GM18873 (cell line): ENCODE measurements around the gene CTSW.

Source experiments
- ATAC-seq: cut with Tn5 transposase; IDR thresholded peaks from one replicate; pipeline ENCODE4 v1.9.1; 2021; ENCODE audit warnings: mild to moderate bottlenecking, moderate library complexity, moderate number of reproducible peaks; ENCODE audit not compliant: unreplicated experiment, low FRiP score

Gene CTSW

DNA sequence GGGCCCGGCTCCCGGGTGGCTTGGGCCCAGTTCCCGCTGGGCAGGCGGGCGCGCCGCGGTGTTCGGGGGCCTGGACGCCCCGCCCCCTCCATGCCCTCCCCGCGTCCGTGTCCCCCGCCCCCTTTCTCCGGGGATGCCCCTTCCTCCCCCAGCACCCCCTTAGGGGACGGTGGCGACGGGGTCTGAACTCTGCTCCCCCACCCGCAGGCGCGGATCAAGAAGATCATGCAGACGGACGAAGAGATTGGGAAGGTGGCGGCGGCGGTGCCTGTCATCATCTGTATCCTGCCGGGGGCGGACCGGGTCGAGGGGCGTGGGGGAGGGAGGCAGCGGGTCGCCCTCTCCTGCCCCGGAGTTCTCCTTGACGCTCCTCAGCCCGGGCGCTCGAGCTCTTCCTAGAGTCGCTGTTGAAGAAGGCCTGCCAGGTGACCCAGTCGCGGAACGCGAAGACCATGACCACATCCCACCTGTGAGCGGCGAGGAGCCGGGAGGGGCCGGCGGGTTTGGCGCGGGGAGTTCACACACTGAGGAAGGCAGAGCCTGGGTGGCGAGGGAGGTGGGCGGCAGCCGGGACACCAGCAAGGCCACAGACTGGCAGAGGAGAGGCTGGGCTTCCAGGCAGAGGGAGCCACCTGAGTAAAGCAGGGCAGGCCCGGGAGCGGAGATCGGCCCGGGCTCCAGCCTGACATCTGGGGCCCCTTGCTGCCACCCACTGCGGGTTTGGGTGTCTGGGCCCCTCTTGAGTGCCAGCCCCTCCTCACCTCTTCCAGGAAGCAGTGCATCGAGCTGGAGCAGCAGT lies 40.1 kb downstream of the CTSW start:
- ATAC-seq: peak; percentile 38

DNA sequence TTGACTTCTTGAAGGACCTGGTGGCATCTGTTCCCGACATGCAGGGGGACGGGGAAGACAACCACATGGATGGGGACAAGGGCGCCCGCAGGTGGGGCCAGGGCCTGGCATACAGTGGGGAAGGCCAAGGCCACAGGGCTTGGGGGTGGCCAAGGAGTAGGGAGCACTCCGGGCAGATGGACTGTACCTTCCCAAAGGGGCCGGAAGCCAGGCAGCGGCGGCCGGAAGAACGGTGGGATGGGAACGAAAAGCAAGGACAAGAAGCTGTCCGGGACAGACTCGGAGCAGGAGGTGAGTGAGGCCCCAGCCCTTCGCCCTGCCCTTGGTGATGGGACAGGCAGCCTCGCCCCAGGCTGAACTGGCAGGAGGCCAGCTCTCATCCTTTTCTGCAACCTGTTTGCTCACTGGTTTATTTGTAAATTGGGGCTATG lies 40.8 kb downstream of the CTSW start:
- ATAC-seq: no peak

DNA sequence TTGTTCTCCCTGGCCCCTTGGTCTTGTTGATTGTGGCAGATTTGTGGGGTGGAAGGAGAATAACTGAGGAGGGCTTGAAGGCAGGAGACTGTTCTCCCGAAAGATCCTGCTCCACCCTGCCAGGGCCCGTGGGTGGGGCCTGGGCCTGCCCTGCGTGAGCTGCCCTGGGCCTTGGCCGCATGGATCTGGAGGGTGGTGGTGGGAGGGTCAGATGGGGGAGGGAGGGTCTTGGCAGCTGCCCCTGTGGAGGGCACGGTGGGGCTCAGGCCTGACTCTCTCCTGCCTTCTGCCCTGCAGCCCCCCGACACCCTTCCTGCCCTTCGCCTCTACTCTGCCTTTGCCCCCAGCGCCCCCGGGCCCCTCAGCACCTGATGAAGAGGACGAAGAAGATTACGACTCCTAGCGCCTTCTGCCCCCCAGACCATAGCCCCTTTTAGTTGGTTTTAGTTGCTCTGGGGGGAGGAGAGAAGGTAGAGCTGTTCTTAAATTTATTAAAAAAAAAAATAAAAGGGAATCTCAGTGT lies 41.5 kb downstream of the CTSW start:
- ATAC-seq: no peak

DNA sequence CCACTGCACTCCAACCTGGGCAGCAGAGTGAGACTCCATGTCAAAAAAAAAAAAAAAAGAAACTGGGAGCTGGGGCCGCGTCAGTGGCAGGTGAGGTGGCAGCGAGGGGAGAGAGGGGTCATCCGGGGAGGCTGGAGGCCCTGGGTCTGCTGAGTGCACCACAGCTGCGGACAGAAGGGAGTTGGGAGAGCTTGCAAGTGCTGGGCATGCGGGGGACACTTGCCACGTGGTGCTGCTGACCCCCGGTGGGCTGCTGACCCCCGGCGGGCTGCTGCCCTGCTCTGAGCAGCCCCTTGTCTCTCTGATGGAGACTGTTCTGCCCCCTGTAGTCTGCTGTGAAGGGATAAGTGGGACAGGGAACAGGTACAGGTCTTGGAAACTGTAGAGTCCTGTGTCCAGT lies 42.2 kb downstream of the CTSW start:
- ATAC-seq: no peak

DNA sequence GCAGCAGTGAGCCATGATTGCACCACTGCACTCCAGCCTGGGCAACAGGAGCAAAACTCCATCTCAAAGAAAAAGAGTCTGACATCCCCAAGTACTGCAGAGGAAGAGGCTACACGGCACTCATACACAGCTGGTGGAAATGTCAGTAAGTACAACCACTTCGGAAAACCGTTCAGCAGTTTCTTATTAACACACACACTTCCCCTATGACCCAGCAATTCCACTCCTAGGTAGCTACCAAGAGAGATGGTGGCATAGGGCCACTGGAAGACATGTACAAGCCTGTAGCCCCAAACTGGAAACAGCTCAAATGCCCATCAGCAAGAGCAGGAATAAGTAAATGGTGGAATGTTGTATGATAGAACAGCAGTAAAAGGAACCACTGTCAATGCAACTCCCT lies 42.9 kb downstream of the CTSW start:
- no peak for ATAC-seq

DNA sequence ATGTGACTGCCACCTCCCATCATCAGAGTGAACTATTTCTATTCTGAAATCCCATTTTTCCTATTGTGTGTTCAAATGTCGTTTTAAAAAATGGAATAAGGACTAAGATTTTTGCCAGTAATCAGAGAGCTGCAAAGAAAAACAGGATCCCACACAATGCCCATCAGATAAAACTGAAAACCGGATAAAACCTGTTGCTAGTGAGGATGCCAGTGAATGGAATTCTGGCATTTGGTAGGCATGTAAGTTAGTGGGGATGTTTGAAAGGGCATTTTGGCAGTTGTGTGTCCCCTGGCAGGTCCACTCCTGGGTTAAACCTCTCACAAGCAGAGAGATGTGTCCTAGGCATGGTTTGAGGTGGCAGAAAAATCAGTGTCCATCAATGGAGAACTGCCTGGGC lies 45.8 kb downstream of the CTSW start:
- no peak for ATAC-seq

DNA sequence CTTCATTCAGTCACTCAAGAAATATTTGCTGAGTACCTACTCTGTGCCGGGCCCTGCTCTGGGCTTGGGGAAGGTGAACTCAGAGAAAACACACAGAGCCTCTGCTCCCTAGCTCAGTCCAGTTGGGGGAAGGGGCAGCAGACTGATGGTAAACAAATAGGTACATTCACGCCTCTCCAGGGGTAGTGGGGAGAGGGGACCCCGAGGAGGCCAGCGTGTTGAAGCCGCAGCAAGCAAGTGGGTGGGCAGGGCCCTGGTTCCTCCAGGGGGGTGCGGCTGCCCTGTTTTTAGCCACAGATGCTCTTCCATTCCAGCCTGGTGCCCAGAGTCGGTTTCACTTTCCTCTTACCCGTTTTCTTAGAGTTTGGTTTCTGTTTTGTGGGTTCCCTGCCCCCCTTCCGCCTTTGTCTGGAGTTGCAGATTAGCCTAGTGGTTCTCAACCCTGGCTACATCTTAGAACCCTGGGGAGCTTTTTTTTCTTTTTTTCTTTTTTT lies 48.3 kb downstream of the CTSW start:
- no peak for ATAC-seq

DNA sequence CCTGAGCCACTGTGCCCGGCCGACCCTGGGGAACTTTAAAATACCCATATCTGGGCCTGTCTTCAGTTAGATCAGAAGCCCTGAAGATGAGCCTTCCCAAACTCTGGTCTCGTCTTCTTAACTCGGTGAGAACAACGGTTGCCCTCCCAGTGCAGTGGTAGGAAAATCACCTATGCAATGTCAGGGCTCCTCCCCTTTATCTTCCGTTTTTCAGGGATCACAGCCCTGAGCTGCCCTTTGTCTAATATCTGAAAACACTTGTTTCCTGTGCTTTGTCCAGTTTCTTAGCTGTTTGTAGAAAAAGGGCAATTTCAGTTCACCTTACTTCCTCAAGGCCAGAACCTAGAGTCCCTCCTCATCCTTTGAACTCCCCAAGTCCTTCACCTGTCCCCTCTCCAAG lies 49.0 kb downstream of the CTSW start:
- no peak for ATAC-seq

DNA sequence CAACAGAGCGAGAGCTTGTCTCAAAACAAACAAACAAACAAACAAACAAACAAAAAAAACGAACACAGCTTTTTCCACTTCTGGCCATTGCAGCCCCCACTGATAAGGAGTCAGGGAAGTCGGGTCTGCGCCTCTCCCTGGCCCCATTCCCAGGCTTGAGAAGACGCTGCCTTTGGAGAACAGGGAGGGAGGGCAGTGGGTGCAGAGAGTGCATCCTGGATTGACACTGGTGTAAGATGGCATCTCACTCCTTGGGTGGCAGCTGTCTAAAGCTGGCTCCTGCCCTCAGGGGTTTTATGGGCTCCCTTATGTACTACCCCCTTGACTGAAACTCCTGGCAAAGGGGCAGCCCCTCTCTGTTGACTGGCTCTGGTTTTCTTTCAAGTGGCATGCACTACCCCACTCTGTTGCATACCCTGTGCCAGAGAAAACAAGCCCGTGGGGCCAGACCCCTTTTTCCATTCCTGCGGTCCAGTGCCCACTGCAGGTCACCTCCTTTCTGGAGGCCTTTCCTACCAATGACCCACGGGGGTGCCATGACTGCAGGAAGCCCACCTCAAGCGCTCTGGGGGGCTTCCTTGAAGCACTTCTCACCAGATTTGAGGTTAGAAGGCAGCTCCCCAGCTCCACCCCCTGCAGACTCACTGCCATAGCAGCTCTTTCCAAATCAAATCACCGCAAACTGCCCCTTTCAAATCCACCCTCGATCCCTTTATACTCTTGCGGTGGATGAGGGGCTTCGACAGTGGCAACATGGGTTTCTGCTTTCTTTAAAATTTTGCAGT lies 52.3 kb downstream of the CTSW start:
- ATAC-seq: no peak

DNA sequence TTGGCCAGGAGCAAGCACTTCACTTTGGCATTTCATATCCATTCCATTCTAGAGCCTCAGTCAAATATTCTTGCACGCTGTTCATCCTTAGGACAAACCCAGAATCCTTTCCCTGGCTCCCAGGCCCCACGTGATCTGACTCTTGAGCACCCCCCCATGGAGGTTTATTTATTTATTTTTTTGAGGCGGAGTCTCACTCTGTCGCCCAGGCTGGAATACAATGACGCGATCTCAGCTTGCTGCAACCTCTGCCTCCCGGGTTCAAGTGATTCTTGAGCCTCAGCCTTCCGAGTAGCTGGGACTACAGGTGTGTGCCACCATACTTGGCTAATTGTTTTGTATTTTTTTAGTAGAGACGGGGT lies 52.9 kb downstream of the CTSW start:
- no peak for ATAC-seq
